Muscle of leg (tissue), 11 donors: ENCODE data around the gene RABGAP1L. TPM values are rescaled to one million over a fixed set of nuclear protein-coding genes. Genes with fewer than 3 reads are reported as not detected.
"Not testable (repeated sequence)": the region's sequence is repeated elsewhere in the genome, so short reads cannot be mapped to it uniquely, and the experiment has no call there.

Source experiments
- DNase-seq: peaks from one replicate; pipeline ENCODE4 v3.0.0; 2013
- H3K27ac ChIP-seq: one replicate; pipeline ENCODE4 v1.5.1; 2013; ENCODE audit warnings: mild to moderate bottlenecking, low read length, control low read depth
- H3K27me3 ChIP-seq: one replicate; pipeline ENCODE4 v1.6.1; 2013; ENCODE audit warnings: low read length; ENCODE audit not compliant: control insufficient read depth, insufficient read depth
- H3K36me3 ChIP-seq: one replicate; pipeline ENCODE4 v1.6.1; 2013; ENCODE audit warnings: low read length; ENCODE audit not compliant: control insufficient read depth, insufficient read depth
- H3K4me1 ChIP-seq: one replicate; pipeline ENCODE4 v1.6.1; 2013; ENCODE audit warnings: low read length; ENCODE audit not compliant: control insufficient read depth, insufficient read depth
- H3K4me3 ChIP-seq: one replicate; pipeline ENCODE4 v1.5.1; 2013; ENCODE audit warnings: low read length, control low read depth
- H3K9me3 ChIP-seq: replicated peaks from 2 replicates; pipeline ENCODE4 v1.6.1; 2013; ENCODE audit warnings: low read depth, low read length; ENCODE audit not compliant: control insufficient read depth
- WGBS: methylation state at CpG from one replicate; pipeline ENCODE4 v1.1.5; 2013; ENCODE audit warnings: missing lambda C conversion rate; ENCODE audit not compliant: insufficient coverage; 5-methylcytosine and 5-hydroxymethylcytosine counted together
- polyA plus RNA-seq, 8 donors: library from polyadenylated mRNA; unstranded; fragments of 120-200 nt; gene quantifications; one replicate each; pipeline versions ENCODE4 v1.2.1 to v1.2.3, GENCODE V29; 2013; ENCODE audit warnings: inconsistent platforms in 1 of 8, low replicate concordance in 1 of 8; ENCODE audit not compliant: insufficient read length in 8 of 8, insufficient read depth in 1 of 8
- total RNA-seq: library from RNA; stranded (reverse); fragments of 120-200 nt; gene quantifications from one replicate; pipeline ENCODE4 v1.2.4, GENCODE V29; 2013

The RABGAP1L gene
- total and polyA plus RNA-seq, 9 donors = 9.8 to 27.2 (median 11.6) TPM

- not testable (repeated sequence) for H3K27me3 ChIP-seq, DNase-seq, H3K4me1 ChIP-seq, H3K27ac ChIP-seq, H3K36me3 ChIP-seq, H3K4me3 ChIP-seq, H3K9me3 ChIP-seq
- no CpG with 5 or more reads among the region's 6 CpGs for WGBS
Observed at GRCh38 chr1:174576120-174576519, 416.8 kb downstream of the RABGAP1L start.

GRCh38 chr1:174577681-174578080, 418.4 kb downstream of the RABGAP1L start:
- H3K4me3 ChIP-seq = no peak overlapping the region
- no peak for DNase-seq
- no peak overlapping the region for H3K27ac ChIP-seq
- H3K4me1 ChIP-seq = no peaks in the 10 kb centered on the region
- H3K9me3 ChIP-seq = peaks cover 4% of the 10 kb centered on the region
- no peaks in the 10 kb centered on the region for H3K36me3 ChIP-seq
- no peaks in the 10 kb centered on the region for H3K27me3 ChIP-seq

GRCh38 chr1:174580801-174581200, 421.5 kb downstream of the RABGAP1L start:
- Histone ChIP-seq H3K27me3 (no peaks in the 10 kb centered on the region), H3K36me3 (no peaks in the 10 kb centered on the region), H3K27ac (no peak overlapping the region), H3K4me1 (no peaks in the 10 kb centered on the region), H3K9me3 (peaks cover 2% of the 10 kb centered on the region), H3K4me3 (no peak overlapping the region)
- WGBS = no CpG with 5 or more reads among the region's 3 CpGs
- no peak for DNase-seq

GRCh38 chr1:174583316-174583715, 424.0 kb downstream of the RABGAP1L start:
- no peak overlapping the region for H3K27ac ChIP-seq
- H3K4me1 ChIP-seq = no peaks in the 10 kb centered on the region
- H3K4me3 ChIP-seq = no peak overlapping the region
- no peaks in the 10 kb centered on the region for H3K9me3 ChIP-seq
- H3K27me3 ChIP-seq = no peaks in the 10 kb centered on the region
- no peak for DNase-seq
- WGBS = no CpG with 5 or more reads among the region's 1 CpG
- H3K36me3 ChIP-seq = no peaks in the 10 kb centered on the region

GRCh38 chr1:174584071-174584470, 424.8 kb downstream of the RABGAP1L start:
- WGBS = no CpG with 5 or more reads among the region's 1 CpG
- H3K4me1 ChIP-seq = no peaks in the 10 kb centered on the region
- no peak for DNase-seq
- no peaks in the 10 kb centered on the region for H3K36me3 ChIP-seq
- H3K27ac ChIP-seq = no peak overlapping the region
- H3K9me3 ChIP-seq = peaks cover 2% of the 10 kb centered on the region
- H3K27me3 ChIP-seq = no peaks in the 10 kb centered on the region
- H3K4me3 ChIP-seq = no peak overlapping the region

DNA sequence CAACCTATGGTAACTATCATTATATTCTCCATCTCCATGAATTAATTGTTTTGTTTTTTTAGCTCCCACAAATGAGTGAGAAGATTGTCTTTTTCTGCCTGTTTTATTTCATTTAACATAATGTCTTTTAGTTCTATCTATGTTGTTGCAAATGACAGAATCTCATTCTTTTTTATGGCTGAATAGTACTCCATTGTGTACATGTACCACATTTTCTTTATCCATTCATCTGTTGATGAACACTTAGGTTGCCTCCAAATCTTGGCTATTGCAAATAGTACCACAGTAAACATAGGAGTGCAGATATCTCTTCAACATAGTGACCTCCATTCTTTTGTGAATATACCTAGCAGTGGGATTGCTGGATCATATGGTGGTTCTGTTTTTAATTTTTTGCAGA, 429.3 kb downstream of the RABGAP1L start:
- H3K27me3 ChIP-seq, H3K9me3 ChIP-seq, H3K36me3 ChIP-seq, H3K4me3 ChIP-seq, H3K27ac ChIP-seq, DNase-seq, H3K4me1 ChIP-seq: not testable (repeated sequence)

- H3K4me1 ChIP-seq = no peaks in the 10 kb centered on the region
- DNase-seq = no peak
- no peaks in the 10 kb centered on the region for H3K36me3 ChIP-seq
- H3K27me3 ChIP-seq = no peaks in the 10 kb centered on the region
- H3K4me3 ChIP-seq = no peak overlapping the region
- H3K27ac ChIP-seq = no peak overlapping the region
- no CpG with 5 or more reads among the region's 1 CpG for WGBS
- peaks cover 10% of the 10 kb centered on the region for H3K9me3 ChIP-seq
Observed at GRCh38 chr1:174605198-174605597, 445.9 kb downstream of the RABGAP1L start.

- no peak overlapping the region for H3K4me3 ChIP-seq
- no peaks in the 10 kb centered on the region for H3K27me3 ChIP-seq
- H3K9me3 ChIP-seq = peaks cover 8% of the 10 kb centered on the region
- H3K36me3 ChIP-seq = no peaks in the 10 kb centered on the region
- no peak overlapping the region for H3K27ac ChIP-seq
- no CpG with 5 or more reads among the region's 2 CpGs for WGBS
- no peak for DNase-seq
- no peaks in the 10 kb centered on the region for H3K4me1 ChIP-seq
Observed at GRCh38 chr1:174606471-174606870, 447.2 kb downstream of the RABGAP1L start.

GRCh38 chr1:174617905-174618304, 458.6 kb downstream of the RABGAP1L start:
- H3K27ac ChIP-seq, DNase-seq, H3K27me3 ChIP-seq, H3K4me3 ChIP-seq, H3K4me1 ChIP-seq, H3K36me3 ChIP-seq: not testable (repeated sequence)
- H3K9me3 ChIP-seq = peaks cover 12% of the 10 kb centered on the region
- 92% methylated on average over 11 of the region's 12 CpGs for WGBS

- H3K9me3 ChIP-seq = no peaks in the 10 kb centered on the region
- 20% methylated on average over 1 of the region's 2 CpGs for WGBS
- no peak for DNase-seq
- H3K36me3 ChIP-seq = no peaks in the 10 kb centered on the region
- no peak overlapping the region for H3K27ac ChIP-seq
- H3K27me3 ChIP-seq = no peaks in the 10 kb centered on the region
- no peaks in the 10 kb centered on the region for H3K4me1 ChIP-seq
- no peak overlapping the region for H3K4me3 ChIP-seq
Observed at GRCh38 chr1:174623324-174624035, 464.2 kb downstream of the RABGAP1L start.
